A549 (cell line): ENCODE results near the gene GFM1.

ENCODE experiments used
- CTCF ChIP-seq: fragments of >200 bp; sonication (Bioruptor Twin); formaldehyde crosslinking; IDR thresholded peaks from 3 replicates; pipeline ENCODE4 v1.5.1; 2016
- KDM1A ChIP-seq: fragments of 200-600 bp; sonication (generic); IDR thresholded peaks from 2 replicates; pipeline ENCODE4 v1.6.1; 2016; ENCODE audit warnings: low read depth, mild to moderate bottlenecking
- POLR2A ChIP-seq: IDR thresholded peaks from 2 replicates; pipeline ENCODE4 v1.6.1; 2012; ENCODE audit warnings: mild to moderate bottlenecking, low read length
- ZFP36 ChIP-seq: fragments of 450-650 bp; IDR thresholded peaks from 2 replicates; pipeline ENCODE4 v1.6.1; 2014; ENCODE audit warnings: borderline replicate concordance; ENCODE audit not compliant: partially characterized antibody

DNA sequence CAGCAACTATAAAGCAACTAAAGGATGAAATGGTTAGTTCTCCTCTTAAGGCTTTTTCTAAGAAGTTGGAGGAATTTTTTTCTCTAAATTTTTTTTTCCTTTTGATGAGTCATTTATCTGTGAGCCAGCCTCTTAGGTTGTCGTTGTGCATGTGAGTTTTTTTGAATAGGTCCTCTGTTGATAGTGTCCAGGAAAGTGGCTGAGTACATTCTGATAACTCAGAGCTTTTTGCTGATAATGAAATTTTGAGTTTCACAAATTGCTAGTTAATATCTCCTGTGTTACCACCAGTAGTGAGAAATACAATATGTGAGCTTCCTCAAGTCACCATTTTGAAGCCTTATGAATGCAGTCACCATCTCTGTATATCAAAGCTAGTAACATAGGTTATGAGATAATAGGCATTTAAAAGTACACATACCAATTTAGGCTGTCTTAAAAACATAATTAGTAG, 35.2 kb downstream of the GFM1 start:
- no peak for TF ChIP-seq CTCF
- TF ChIP-seq POLR2A, result no peak
- no peak for TF ChIP-seq KDM1A
- no peak for TF ChIP-seq ZFP36
